ENCODE measurements around the gene IDH3G. TPM values are rescaled to one million over a fixed set of nuclear protein-coding genes. Genes with fewer than 3 reads are reported as not detected.

IDH3G gene
- total and polyA plus RNA-seq, 7 donors = 54.2 to 89.5 (median 67.0) TPM

DNA sequence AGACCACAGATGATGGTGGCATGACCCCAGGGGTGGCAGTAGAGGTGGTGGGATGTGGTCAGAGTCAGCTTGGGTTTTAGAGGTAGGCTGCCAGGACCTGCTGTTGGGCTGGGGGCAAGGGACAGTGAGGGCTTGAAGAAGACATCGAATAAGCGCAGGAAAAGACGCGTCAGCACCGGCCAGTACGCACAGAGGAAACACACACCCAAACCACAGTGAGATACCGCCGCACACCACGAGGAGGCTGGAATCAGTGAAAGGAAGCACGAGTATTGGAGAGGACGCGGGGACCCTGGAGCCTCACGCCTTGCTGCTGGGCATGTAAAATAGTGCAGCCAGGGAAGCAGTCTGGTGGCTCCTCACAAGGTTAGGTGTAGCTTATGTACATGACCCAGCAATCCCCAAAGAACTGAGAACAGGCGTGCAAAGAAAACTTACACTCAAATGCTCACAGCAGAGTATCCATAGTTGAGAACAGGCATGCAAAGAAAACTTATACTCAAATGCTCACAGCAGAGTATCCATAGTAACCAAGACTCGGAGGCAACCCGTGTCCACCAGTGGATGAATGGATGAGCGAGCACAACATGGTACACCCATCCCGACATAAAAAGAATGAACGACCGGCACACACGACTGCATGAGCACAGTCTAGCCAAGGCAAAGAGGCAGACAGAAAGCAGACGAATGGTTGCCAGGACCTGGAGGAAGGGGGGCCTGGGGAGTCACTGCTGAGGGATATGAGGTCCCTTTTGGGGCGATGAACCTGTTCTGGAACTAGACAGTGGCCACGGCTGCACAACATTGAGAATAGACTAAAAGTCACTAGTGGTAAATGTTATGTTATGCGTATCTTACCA lies 22.9 kb upstream of the IDH3G start:
- no peak overlapping the region for H3K27ac ChIP-seq
- DNase-seq = no peak
- TF ChIP-seq POLR2AphosphoS5 (IDR thresholded peaks at IDR 0.05) = no peak
- WGBS, 2 donors = 66 to 85% methylated on average over 25 of the region's 25 CpGs
- H3K4me3 ChIP-seq = no peak overlapping the region
- no peaks in the 10 kb centered on the region for H3K9me3 ChIP-seq
- intact Hi-C loops (cut with DNase I) = no loop called here
- H3K27me3 ChIP-seq = no peaks in the 10 kb centered on the region
- no peaks in the 10 kb centered on the region for H3K36me3 ChIP-seq
- peaks cover 0 to 10% (median 3%) of the 10 kb centered on the region in 4 donors for H3K4me1 ChIP-seq

DNA sequence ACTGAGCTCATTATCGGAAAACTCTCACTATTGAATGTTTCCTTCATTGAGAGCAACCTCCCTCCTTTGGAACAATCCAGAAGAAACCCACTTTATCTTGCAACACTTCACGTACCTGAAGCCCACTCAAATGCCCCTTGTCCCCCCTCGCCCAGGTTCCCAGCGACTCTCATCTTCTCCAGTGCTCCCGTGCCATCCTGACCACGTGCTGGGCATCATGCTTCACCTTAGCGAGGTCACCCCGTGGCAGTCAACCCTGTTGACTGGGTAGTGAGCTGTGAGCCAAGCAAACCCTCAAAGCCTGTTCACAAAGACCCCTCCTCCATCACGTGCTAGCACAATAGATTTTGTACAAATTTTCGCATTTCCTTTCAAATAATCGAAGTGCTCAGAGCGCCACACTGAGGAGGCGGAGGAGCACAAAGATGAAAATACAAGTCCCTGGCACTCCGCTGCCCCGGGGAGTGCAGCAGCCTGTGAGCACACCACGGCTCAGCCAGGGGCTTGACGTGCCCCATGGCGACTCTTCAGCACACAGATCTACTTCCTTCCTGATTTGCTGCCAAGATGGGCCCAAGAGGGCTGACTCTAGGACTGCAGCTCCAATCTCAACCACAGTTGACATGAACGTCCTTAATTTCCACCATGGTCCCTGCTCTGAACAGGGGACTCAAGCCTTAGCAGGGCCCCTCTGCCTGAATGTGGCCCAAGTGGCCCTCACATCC lies 20.6 kb upstream of the IDH3G start:
- H3K27ac ChIP-seq = no peak overlapping the region
- TF ChIP-seq, protein P1, sequence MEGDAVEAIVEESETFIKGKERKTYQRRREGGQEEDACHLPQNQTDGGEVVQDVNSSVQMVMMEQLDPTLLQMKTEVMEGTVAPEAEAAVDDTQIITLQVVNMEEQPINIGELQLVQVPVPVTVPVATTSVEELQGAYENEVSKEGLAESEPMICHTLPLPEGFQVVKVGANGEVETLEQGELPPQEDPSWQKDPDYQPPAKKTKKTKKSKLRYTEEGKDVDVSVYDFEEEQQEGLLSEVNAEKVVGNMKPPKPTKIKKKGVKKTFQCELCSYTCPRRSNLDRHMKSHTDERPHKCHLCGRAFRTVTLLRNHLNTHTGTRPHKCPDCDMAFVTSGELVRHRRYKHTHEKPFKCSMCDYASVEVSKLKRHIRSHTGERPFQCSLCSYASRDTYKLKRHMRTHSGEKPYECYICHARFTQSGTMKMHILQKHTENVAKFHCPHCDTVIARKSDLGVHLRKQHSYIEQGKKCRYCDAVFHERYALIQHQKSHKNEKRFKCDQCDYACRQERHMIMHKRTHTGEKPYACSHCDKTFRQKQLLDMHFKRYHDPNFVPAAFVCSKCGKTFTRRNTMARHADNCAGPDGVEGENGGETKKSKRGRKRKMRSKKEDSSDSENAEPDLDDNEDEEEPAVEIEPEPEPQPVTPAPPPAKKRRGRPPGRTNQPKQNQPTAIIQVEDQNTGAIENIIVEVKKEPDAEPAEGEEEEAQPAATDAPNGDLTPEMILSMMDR (IDR thresholded peaks at IDR 0.05) = no peak
- no peak for TF ChIP-seq POLR2AphosphoS5 (IDR thresholded peaks at IDR 0.05)
- TF ChIP-seq EP300 (IDR thresholded peaks at IDR 0.05) = no peak
- no peak for TF ChIP-seq POLR2A (IDR thresholded peaks at IDR 0.05)
- H3K36me3 ChIP-seq = no peaks in the 10 kb centered on the region
- H3K4me1 ChIP-seq = peaks cover 0 to 10% (median 3%) of the 10 kb centered on the region in 4 donors
- no peak for DNase-seq
- 68 to 72% methylated on average over 19 of the region's 19 CpGs for WGBS, 2 donors
- no peaks in the 10 kb centered on the region for H3K9me3 ChIP-seq
- no peak overlapping the region for H3K4me3 ChIP-seq
- H3K27me3 ChIP-seq = no peaks in the 10 kb centered on the region
- intact Hi-C loops (cut with DNase I) = no loop called here

DNA sequence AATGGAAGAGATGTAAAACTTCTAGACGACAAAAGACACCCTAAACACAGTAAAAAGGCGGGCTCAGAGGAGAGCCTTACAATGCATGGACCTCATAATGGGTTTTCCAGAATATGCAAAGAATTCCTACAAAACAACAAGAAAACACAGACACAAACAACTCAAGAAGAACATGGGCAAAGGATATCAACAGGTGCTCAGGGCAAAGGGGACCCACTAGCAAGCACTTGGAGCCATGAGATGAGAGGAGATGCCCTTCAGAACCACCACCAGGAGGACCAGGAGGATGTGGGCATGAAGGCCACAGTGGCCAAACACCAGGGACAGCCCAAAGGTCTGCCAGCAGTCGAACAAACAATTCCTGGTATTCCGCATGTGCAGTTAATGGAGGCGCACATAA lies 19.0 kb upstream of the IDH3G start:
- DNase-seq = no peak
- no peak overlapping the region for H3K4me3 ChIP-seq
- H3K27me3 ChIP-seq = no peaks in the 10 kb centered on the region
- no peaks in the 10 kb centered on the region for H3K36me3 ChIP-seq
- no peaks in the 10 kb centered on the region for H3K4me1 ChIP-seq
- intact Hi-C loops (cut with DNase I) = no loop called here
- 91 to 95% methylated on average over 5 of the region's 5 CpGs for WGBS, 2 donors
- no peak overlapping the region for H3K27ac ChIP-seq
- TF ChIP-seq POLR2A (IDR thresholded peaks at IDR 0.05) (no peak), POLR2AphosphoS5 (IDR thresholded peaks at IDR 0.05) (no peak), EP300 (IDR thresholded peaks at IDR 0.05) (no peak)
- TF ChIP-seq, protein P1 (IDR thresholded peaks at IDR 0.05) = no peak
- no peaks in the 10 kb centered on the region for H3K9me3 ChIP-seq

DNA sequence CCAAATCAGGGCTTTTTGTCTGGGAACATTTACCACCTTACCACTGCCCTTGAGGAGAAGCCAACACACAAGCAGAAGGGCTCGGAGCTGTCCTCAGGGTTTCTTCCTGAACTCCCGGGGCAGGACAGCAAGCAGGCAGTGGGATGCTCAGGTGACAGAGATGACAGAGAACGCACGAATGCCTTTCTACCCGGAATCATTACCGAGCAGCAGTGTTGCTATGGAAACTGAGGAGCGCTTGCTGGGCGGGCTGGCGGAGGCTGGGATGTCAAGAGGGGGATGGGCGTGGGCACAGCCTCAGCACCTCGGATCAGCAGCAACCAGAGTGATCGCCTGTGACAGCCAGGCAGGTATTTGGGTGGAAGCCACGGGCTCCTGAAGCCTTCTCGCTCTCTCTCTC lies 18.0 kb upstream of the IDH3G start:
- 32 to 57% methylated on average over 14 of the region's 14 CpGs for WGBS, 2 donors
- intact Hi-C loops (cut with DNase I) = no loop called here
- TF ChIP-seq POLR2AphosphoS5 (IDR thresholded peaks at IDR 0.05) (no peak), POLR2A (IDR thresholded peaks at IDR 0.05) (no peak), EP300 (IDR thresholded peaks at IDR 0.05) (no peak)
- TF ChIP-seq, protein P1 (IDR thresholded peaks at IDR 0.05) = no peak
- H3K27ac ChIP-seq = no peak overlapping the region
- H3K27me3 ChIP-seq = no peaks in the 10 kb centered on the region
- H3K4me3 ChIP-seq = no peak overlapping the region
- no peaks in the 10 kb centered on the region for H3K9me3 ChIP-seq
- DNase-seq = no peak
- H3K36me3 ChIP-seq = no peaks in the 10 kb centered on the region
- no peaks in the 10 kb centered on the region for H3K4me1 ChIP-seq

DNA sequence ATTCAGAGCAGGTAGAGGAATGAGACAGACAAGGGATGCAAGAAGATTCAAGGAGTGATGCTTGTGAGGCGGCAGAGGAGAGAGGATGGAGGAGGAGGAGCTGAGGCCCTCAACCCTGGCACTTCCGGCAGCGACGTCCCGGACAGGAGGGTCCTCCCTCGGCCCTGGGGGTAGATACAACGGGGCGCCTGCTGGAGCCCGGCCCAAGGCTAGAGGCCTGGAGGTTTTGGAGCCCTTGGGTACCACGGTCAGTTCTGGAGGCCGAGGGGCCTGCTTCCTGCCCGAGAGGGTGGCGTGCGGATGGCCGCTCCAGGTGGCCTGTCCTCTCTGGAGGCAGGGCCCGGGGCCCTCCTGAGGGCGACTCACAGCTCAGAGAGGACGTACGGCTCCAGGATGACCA lies 13.8 kb upstream of the IDH3G start:
- TF ChIP-seq EP300 (IDR thresholded peaks at IDR 0.05) (no peak), POLR2AphosphoS5 (IDR thresholded peaks at IDR 0.05) (no peak)
- TF ChIP-seq, protein P1 (IDR thresholded peaks at IDR 0.05) = no peak
- DNase-seq = no peak
- no peak overlapping the region for H3K4me3 ChIP-seq
- WGBS, 2 donors = 92 to 94% methylated on average over 19 of the region's 19 CpGs
- intact Hi-C loops (cut with DNase I) = no loop called here
- no peaks in the 10 kb centered on the region for H3K27me3 ChIP-seq
- no peak overlapping the region for H3K27ac ChIP-seq
- no peaks in the 10 kb centered on the region for H3K36me3 ChIP-seq
- H3K4me1 ChIP-seq = no peaks in the 10 kb centered on the region
- H3K9me3 ChIP-seq = no peaks in the 10 kb centered on the region
